Mucosa of rectum (tissue), 2 donors: ENCODE results near the gene ARMC10.
"Not testable (repeated sequence)": the region's sequence is repeated elsewhere in the genome, so short reads cannot be mapped to it uniquely, and the experiment has no call there.

ENCODE experiments used
- H3K27ac ChIP-seq, 2 donors: one replicate each; pipeline ENCODE4 v1.7.0; 2013; ENCODE audit warnings: inconsistent platforms in 2 of 2, low read depth in 2 of 2, low read length in 2 of 2
- H3K27me3 ChIP-seq, 2 donors: one replicate each; pipeline ENCODE4 v1.7.0; 2013; ENCODE audit warnings: low read length in 2 of 2; ENCODE audit not compliant: control insufficient read depth in 2 of 2, insufficient read depth in 2 of 2
- H3K36me3 ChIP-seq, 2 donors: one replicate each; pipeline ENCODE4 v1.7.0; 2013; ENCODE audit warnings: low read length in 2 of 2; ENCODE audit not compliant: control insufficient read depth in 2 of 2, insufficient read depth in 2 of 2
- H3K4me1 ChIP-seq, 2 donors: one replicate each; pipeline ENCODE4 v1.7.0; 2013; ENCODE audit warnings: low read length in 2 of 2, mild to moderate bottlenecking in 1 of 2; ENCODE audit not compliant: control insufficient read depth in 2 of 2, insufficient read depth in 2 of 2
- H3K4me3 ChIP-seq, 2 donors: one replicate each; pipeline ENCODE4 v1.7.0; 2013; ENCODE audit warnings: low read length in 2 of 2
- H3K9ac ChIP-seq, 2 donors: one replicate each; pipeline ENCODE4 v1.7.0; 2013; ENCODE audit warnings: low read length in 2 of 2, low read depth in 1 of 2, mild to moderate bottlenecking in 1 of 2
- H3K9me3 ChIP-seq, 2 donors: one replicate each; pipeline ENCODE4 v1.7.0; 2013; ENCODE audit warnings: low read length in 2 of 2; ENCODE audit not compliant: control insufficient read depth in 2 of 2
- donor health status: healthy.
- donor health status: Normal muscosa, but diverticular disease.

The ARMC10 gene

GRCh38 chr7:103100348-103100747, 25.4 kb downstream of the ARMC10 start:
- peaks cover 23 to 32% of the 10 kb centered on the region in 2 donors for H3K36me3 ChIP-seq
- H3K27ac ChIP-seq = no peak overlapping the region
- H3K4me1 ChIP-seq = no peaks in the 10 kb centered on the region
- no peak overlapping the region for H3K9ac ChIP-seq
- H3K9me3 ChIP-seq = no peaks in the 10 kb centered on the region
- H3K4me3 ChIP-seq = no peak overlapping the region
- H3K27me3 ChIP-seq = no peaks in the 10 kb centered on the region

GRCh38 chr7:103101543-103101942, 26.6 kb downstream of the ARMC10 start:
- no peak overlapping the region for H3K4me3 ChIP-seq
- H3K27me3 ChIP-seq = no peaks in the 10 kb centered on the region
- H3K9me3 ChIP-seq = no peaks in the 10 kb centered on the region
- H3K4me1 ChIP-seq = no peaks in the 10 kb centered on the region
- peaks cover 23 to 32% of the 10 kb centered on the region in 2 donors for H3K36me3 ChIP-seq
- no peak overlapping the region for H3K9ac ChIP-seq
- no peak overlapping the region for H3K27ac ChIP-seq

- Histone ChIP-seq H3K4me1 (no peaks in the 10 kb centered on the region), H3K27ac (no peak overlapping the region)
These were observed 31.2 kb downstream of the ARMC10 start for GRCh38 chr7:103106005-103106702.

GRCh38 chr7:103106703-103107070, 31.7 kb downstream of the ARMC10 start:
- H3K9ac ChIP-seq, H3K27me3 ChIP-seq, H3K4me1 ChIP-seq, H3K9me3 ChIP-seq, H3K27ac ChIP-seq, H3K4me3 ChIP-seq: not testable (repeated sequence)
- H3K36me3 ChIP-seq = peaks cover 12 to 16% of the 10 kb centered on the region in 2 donors

More at GRCh38 chr7:103106005-103106702, 31.2 kb downstream of the ARMC10 start:
- H3K9me3 ChIP-seq = no peaks in the 10 kb centered on the region
- H3K27me3 ChIP-seq = no peaks in the 10 kb centered on the region
- no peak overlapping the region for H3K4me3 ChIP-seq
- peaks cover 12 to 19% of the 10 kb centered on the region in 2 donors for H3K36me3 ChIP-seq
- no peak overlapping the region for H3K9ac ChIP-seq

- no peak overlapping the region for H3K4me3 ChIP-seq
- H3K9me3 ChIP-seq = no peaks in the 10 kb centered on the region
- H3K4me1 ChIP-seq = no peaks in the 10 kb centered on the region
- H3K27ac ChIP-seq = no peak overlapping the region
- H3K27me3 ChIP-seq = no peaks in the 10 kb centered on the region
- peaks cover 17 to 18% of the 10 kb centered on the region in 2 donors for H3K36me3 ChIP-seq
- no peak overlapping the region for H3K9ac ChIP-seq
These were observed 38.2 kb downstream of the ARMC10 start for GRCh38 chr7:103113164-103113563.

GRCh38 chr7:103114576-103115008, 39.7 kb downstream of the ARMC10 start:
- H3K27me3 ChIP-seq = no peaks in the 10 kb centered on the region
- H3K27ac ChIP-seq = no peak overlapping the region
- peaks cover 19 to 25% of the 10 kb centered on the region in 2 donors for H3K36me3 ChIP-seq
- no peaks in the 10 kb centered on the region for H3K9me3 ChIP-seq
- H3K4me1 ChIP-seq = no peaks in the 10 kb centered on the region
- H3K4me3 ChIP-seq = no peak overlapping the region
- H3K9ac ChIP-seq = no peak overlapping the region

GRCh38 chr7:103115771-103116170, 40.8 kb downstream of the ARMC10 start:
- Histone ChIP-seq H3K27ac (no peak overlapping the region), H3K27me3 (no peaks in the 10 kb centered on the region), H3K9ac (no peak overlapping the region), H3K9me3 (no peaks in the 10 kb centered on the region), H3K36me3 (peaks cover 24 to 30% of the 10 kb centered on the region in 2 donors), H3K4me1 (peaks cover 0 to 2% of the 10 kb centered on the region in 2 donors), H3K4me3 (no peak overlapping the region)

GRCh38 chr7:103116511-103116910, 41.6 kb downstream of the ARMC10 start:
- Histone ChIP-seq H3K9ac (no peak overlapping the region), H3K27me3 (no peaks in the 10 kb centered on the region), H3K36me3 (peaks cover 24 to 32% of the 10 kb centered on the region in 2 donors), H3K9me3 (no peaks in the 10 kb centered on the region), H3K4me1 (peaks cover 0 to 5% of the 10 kb centered on the region in 2 donors), H3K27ac (no peak overlapping the region), H3K4me3 (no peak overlapping the region)

- Histone ChIP-seq H3K9ac (no peak overlapping the region), H3K4me1 (peaks cover 0 to 8% of the 10 kb centered on the region in 2 donors)
These were observed 42.1 kb downstream of the ARMC10 start for GRCh38 chr7:103116991-103117390.

GRCh38 chr7:103117465-103117864, 42.5 kb downstream of the ARMC10 start:
- H3K36me3 ChIP-seq = peaks cover 30 to 32% of the 10 kb centered on the region in 2 donors
- no peak overlapping the region for H3K27ac ChIP-seq
- H3K4me3 ChIP-seq = no peak overlapping the region

More at GRCh38 chr7:103116991-103117390, 42.1 kb downstream of the ARMC10 start:
- no peaks in the 10 kb centered on the region for H3K9me3 ChIP-seq
- H3K36me3 ChIP-seq = peaks cover 25 to 32% of the 10 kb centered on the region in 2 donors
- no peak overlapping the region for H3K27ac ChIP-seq
- no peak overlapping the region for H3K4me3 ChIP-seq
- H3K27me3 ChIP-seq = no peaks in the 10 kb centered on the region

More at GRCh38 chr7:103117465-103117864, 42.5 kb downstream of the ARMC10 start:
- Histone ChIP-seq H3K9ac (no peak overlapping the region), H3K27me3 (no peaks in the 10 kb centered on the region), H3K4me1 (peaks cover 5 to 12% of the 10 kb centered on the region in 2 donors), H3K9me3 (no peaks in the 10 kb centered on the region)
